HuH-7 (cell line): Measurements from ENCODE around the gene EIPR1.

Experiments used
- DNase-seq: peaks from one replicate; pipeline ENCODE4 v3.0.0; 2011; ENCODE audit warnings: low spot score

Gene EIPR1

DNA sequence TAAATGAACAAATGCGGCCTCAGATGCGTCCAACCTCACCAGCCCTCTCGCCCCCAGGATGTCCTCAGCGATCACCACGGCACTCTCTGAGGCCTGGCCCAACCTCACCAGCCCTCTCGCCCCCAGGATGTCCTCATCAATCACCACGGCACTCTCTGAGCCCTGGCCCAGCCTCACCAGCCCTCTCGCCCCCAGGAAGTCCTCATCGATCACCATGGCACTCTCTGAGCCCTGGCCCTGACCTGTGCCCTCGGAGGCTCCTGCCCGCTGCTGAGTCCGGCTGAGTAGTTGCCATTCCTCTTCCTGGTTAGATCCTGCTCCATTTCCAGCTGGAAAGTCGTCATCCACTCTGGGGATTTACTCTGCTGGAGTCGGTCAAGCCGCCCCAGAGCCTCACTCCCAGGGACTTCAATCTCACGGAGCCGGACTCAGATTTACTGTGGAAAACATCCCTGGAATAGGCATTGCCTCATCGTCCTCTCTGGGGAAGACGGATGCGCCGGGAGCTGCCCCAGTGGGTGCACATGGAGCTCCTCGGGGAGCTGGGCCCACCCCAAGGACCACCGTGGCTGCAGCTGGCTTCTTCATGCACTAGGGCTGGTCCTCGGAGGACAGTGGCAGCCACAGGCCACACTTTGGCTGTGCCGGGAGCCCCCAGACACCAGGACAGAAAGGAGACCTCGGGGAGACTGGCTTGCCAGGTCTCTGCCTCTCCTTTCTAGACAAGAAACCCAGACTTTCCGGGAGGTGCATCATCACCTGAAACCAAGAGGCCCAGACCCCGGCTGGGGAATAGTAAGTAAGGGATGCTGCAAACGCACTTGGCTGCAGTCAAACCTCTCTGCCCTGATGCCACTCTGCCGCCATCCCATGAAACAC lies 230.6 kb downstream of the EIPR1 start:
- DNase-seq: no peak

DNA sequence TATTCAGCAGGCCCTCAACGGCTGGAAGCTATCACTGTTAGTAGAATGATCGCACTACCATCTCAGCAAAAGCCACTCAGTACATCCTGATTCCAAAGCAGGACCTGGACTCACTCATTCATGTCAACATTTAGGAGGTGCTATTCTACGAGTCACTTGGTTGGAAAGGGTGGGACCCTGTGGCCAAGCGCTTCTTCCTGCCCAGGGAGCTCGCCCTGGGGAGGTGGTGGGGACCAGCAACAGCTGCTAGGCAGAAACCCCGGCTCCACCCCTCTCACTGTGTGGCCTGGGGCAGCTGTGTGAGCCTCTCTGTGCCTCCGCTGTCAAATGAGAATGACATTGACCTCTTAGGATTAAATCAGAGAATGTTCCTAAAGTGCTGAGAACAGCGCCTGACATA lies 231.4 kb downstream of the EIPR1 start:
- DNase-seq: no peak

- DNase-seq: no peak
Observed at GRCh38 chr2:3145471-3146021, 232.1 kb downstream of the EIPR1 start.

GRCh38 chr2:3144856-3145255 lies 232.8 kb downstream of the EIPR1 start:
- no peak for DNase-seq

GRCh38 chr2:3143602-3144001 lies 234.0 kb downstream of the EIPR1 start:
- no peak for DNase-seq

DNA sequence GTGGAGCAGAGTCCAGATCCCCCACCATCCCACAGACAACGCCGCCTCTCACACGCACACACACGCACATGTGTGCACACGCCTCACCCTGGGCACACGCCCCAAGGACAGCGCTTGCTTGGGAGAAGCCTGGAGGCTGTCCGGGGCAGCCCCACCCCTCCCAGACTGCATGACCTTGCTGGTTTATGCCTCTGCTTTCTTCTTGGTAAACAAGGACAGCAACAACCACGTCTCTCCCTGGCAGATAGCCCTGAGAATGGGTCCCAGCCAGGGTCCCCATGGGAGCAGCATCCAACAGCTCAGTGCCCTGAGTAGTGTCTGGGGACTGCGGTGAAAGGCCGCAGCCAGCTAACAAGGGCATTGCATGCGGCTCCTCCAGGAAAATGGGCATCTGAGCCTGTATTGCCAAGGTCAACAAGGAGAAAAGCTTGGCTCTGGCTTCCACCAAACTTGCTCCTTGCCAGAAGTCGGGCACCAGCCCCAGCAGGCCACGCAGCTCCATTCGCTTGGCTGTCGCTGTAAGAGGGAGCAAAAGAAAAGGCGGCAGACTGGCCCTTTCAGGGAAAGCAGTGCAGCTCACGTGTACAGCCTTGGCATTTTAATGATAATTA lies 234.6 kb downstream of the EIPR1 start:
- DNase-seq: no peak

DNA sequence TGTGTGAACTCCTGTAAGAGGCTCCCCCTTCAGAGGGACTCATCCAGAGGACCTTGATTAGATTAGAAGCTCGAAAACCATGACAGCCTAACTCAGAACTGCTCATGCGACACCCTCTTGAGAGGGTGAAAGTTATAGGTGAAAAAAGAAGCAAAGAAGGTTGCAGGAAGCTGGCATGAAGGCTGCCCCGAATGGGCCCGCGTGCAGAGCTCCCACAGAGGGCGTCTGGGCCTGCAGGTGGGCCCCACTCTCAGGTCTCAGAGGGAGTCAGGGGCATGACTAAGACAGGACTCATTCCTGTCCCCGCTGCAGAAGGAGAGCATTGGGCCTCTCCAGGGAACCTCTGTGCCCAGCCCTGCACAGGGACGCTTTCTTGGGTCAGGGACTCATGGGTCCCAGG lies 235.4 kb downstream of the EIPR1 start:
- no peak for DNase-seq

- DNase-seq: no peak
Observed at GRCh38 chr2:3141696-3142095, 235.9 kb downstream of the EIPR1 start.

DNA sequence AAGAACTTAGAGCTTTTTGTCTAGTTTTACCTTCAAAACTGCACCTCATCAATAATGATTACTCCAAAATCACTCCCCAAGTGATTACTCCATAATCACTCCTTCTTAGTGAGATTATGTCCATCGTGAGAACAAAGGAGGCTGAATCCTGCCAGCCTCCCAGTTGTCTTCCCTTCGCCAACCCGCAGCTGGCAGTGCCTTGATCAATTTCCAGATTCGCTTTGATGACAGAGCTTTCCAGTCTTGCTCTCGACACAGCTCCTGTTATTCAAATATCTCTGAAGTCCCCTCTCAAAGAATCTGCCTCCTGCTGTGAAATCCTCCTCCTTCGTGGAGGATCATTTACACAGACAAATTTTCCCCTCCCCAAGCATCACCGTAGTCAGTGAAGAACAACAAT lies 237.7 kb downstream of the EIPR1 start:
- no peak for DNase-seq
